ENCODE results near the gene STRBP. TPM values are rescaled to one million over a fixed set of nuclear protein-coding genes. Genes with fewer than 3 reads are reported as not detected.

STRBP gene
- total RNA-seq, 2 experiments from 2014 or later = 40.7 to 43.2 TPM

GRCh38 chr9:123090956-123091355, 177.4 kb downstream of the STRBP start:
- peaks cover 18% of the 10 kb centered on the region for H3K36me3 Mint-ChIP-seq (ENCODE audit: low read depth)
- intact Hi-C loops (cut with micrococcal nuclease) = no loop called here
- ChIA-PET POLR2A (interaction anchor here (0.6 kb wide), 1 partner anchor 10 kb away, joined by 3 read pairs; no protein-coding TSS in a partner anchor), CTCF (interaction anchor here (1.1 to 3.7 kb wide), 8 partner anchors 10 to 294 kb away, joined by 3 to 21 read pairs (median 6); no protein-coding TSS in a partner anchor)
- no peaks in the 10 kb centered on the region for H3K27me3 Mint-ChIP-seq
- no peak for DNase-seq
- ATAC-seq = no peak
- H3K27ac Mint-ChIP-seq = no peak overlapping the region
- no peaks in the 10 kb centered on the region for H3K9me3 Mint-ChIP-seq
- TF ChIP-seq CTCF (IDR thresholded peaks at IDR 0.05) = no peak
- H3K4me3 Mint-ChIP-seq = no peak overlapping the region
- H3K4me1 Mint-ChIP-seq (ENCODE audit: low read depth) = no peaks in the 10 kb centered on the region

DNA sequence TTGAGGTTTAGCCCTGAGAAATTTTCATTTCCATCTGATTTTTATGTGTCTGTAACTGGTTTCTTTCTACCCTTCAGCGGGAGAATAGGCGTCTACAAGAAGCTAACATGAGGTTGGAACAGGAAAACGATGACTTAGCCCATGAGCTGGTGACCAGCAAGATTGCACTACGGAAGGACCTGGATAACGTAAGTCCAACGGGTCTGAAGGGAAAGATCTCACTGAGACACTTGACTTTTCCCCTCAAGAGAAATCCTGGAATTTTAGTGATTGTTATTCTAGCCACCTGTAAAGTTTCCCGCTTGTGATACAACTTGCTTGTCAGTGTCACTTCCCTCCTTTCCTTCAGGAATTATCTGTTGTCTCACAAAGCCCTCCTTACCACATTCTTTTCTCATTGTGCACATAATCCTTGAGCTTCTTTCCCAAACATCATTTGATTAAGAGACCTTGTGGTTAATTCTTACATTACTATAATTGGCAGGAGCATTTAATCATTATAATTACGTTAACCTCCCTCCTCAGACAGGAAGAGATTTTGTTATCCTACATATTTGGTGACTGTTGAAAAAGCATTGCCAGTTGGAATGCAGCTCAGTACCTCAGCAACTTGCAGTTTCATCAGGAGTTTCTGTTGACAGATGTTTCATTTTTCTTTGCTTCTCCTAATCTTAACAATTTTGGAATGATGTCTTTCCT, 178.0 kb downstream of the STRBP start:
- ATAC-seq (no peak), DNase-seq (no peak)
- Mint-ChIP-seq H3K9me3 (no peaks in the 10 kb centered on the region), H3K36me3 (ENCODE audit: low read depth) (peaks cover 15% of the 10 kb centered on the region), H3K4me3 (no peak overlapping the region), H3K4me1 (ENCODE audit: low read depth) (no peaks in the 10 kb centered on the region), H3K27ac (no peak overlapping the region), H3K27me3 (no peaks in the 10 kb centered on the region)
- ChIA-PET CTCF (interaction anchor here (1.0 to 3.7 kb wide), 8 partner anchors 10 to 295 kb away, joined by 3 to 21 read pairs (median 4); no protein-coding TSS in a partner anchor), POLR2A (no interaction called here)
- TF ChIP-seq CTCF (IDR thresholded peaks at IDR 0.05) = no peak
- intact Hi-C loops (cut with micrococcal nuclease) = no loop called here

DNA sequence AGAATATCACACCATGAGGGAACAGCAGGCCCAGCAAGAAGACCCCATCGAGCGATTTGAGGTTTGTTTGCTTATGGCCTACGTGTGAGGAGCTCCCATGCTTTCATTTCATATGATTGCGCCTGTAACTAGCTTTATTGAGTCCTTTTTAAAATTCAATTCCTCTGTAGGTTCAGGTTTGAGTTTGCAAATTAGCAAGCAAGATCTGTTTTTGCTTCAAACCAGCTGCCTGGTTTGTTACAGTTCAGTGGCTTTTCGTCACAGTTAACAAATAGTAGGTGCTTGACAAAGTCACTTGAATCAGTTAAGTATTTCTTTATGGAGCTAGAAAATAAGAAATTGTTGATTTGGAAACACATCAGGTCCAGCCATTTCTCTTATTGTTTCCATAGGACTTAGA, 178.6 kb downstream of the STRBP start:
- no peak for TF ChIP-seq CTCF (IDR thresholded peaks at IDR 0.05)
- ChIA-PET CTCF (interaction anchor here (1.0 to 2.6 kb wide), 4 partner anchors 9 to 296 kb away, joined by 3 to 10 read pairs (median 4); no protein-coding TSS in a partner anchor), POLR2A (no interaction called here)
- ATAC-seq (no peak), DNase-seq (no peak)
- H3K4me1 Mint-ChIP-seq (ENCODE audit: low read depth) = no peaks in the 10 kb centered on the region
- intact Hi-C loops (cut with micrococcal nuclease) = loop anchor here (10.0 kb wide), 1 partner anchor 135 kb away; no protein-coding TSS in a partner anchor
- H3K27ac Mint-ChIP-seq = no peak overlapping the region
- H3K4me3 Mint-ChIP-seq = no peak overlapping the region
- H3K9me3 Mint-ChIP-seq = no peaks in the 10 kb centered on the region
- no peaks in the 10 kb centered on the region for H3K27me3 Mint-ChIP-seq
- H3K36me3 Mint-ChIP-seq (ENCODE audit: low read depth) = peaks cover 13% of the 10 kb centered on the region

- Mint-ChIP-seq H3K27ac (no peak overlapping the region), H3K4me3 (no peak overlapping the region), H3K4me1 (ENCODE audit: low read depth) (no peaks in the 10 kb centered on the region), H3K36me3 (ENCODE audit: low read depth) (peaks cover 11% of the 10 kb centered on the region), H3K9me3 (no peaks in the 10 kb centered on the region), H3K27me3 (no peaks in the 10 kb centered on the region)
- ChIA-PET POLR2A (no interaction called here), CTCF (interaction anchor here (0.5 to 2.6 kb wide), 4 partner anchors 8 to 264 kb away, joined by 3 to 10 read pairs (median 4); no protein-coding TSS in a partner anchor)
- intact Hi-C loops (cut with micrococcal nuclease) = loop anchor here (10.0 kb wide), 1 partner anchor 136 kb away; no protein-coding TSS in a partner anchor
- no peak for ATAC-seq
- TF ChIP-seq CTCF (IDR thresholded peaks at IDR 0.05) = no peak
- DNase-seq = no peak
Observed at GRCh38 chr9:123089040-123089439, 179.3 kb downstream of the STRBP start.

GRCh38 chr9:123087359-123087888, 181.0 kb downstream of the STRBP start:
- ATAC-seq (no peak), DNase-seq (no peak)
- ChIA-PET CTCF (no interaction called here), POLR2A (no interaction called here)
- H3K4me1 Mint-ChIP-seq (ENCODE audit: low read depth) = no peaks in the 10 kb centered on the region
- no peak overlapping the region for H3K27ac Mint-ChIP-seq
- intact Hi-C loops (cut with micrococcal nuclease) = loop anchor here (10.0 kb wide), 1 partner anchor 137 kb away; no protein-coding TSS in a partner anchor
- H3K27me3 Mint-ChIP-seq = no peaks in the 10 kb centered on the region
- TF ChIP-seq CTCF (IDR thresholded peaks at IDR 0.05) = no peak
- H3K9me3 Mint-ChIP-seq = no peaks in the 10 kb centered on the region
- H3K36me3 Mint-ChIP-seq (ENCODE audit: low read depth) = peaks cover 8% of the 10 kb centered on the region
- no peak overlapping the region for H3K4me3 Mint-ChIP-seq
